Lung microvascular endothelial cell (primary cell): ENCODE results near the gene GPR82. TPM values are rescaled to one million over a fixed set of nuclear protein-coding genes. Genes with fewer than 3 reads are reported as not detected.

ENCODE experiments used
- total RNA-seq: library from RNA; depleted of rRNA; stranded (reverse); fragments of >200 nt; gene quantifications from 2 replicates; pipeline ENCODE4 v1.2.1, GENCODE V29; 2014

Gene GPR82
- total RNA-seq, 1 donor from 2014 or later = not detected

Other genes with a start within 250 kb of the GPR82 start
- not detected in 2 replicates for gene GPR34, start 35.2 kb upstream of the GPR82 start, total RNA-seq
- 30.5 and 47.8 TPM in 2 replicates for gene CASK, start 199.4 kb downstream of the GPR82 start, total RNA-seq